Fibroblast of skin of scalp (primary cell): ENCODE results near the gene TGFBR3.
"Not testable (repeated sequence)": the region's sequence is repeated elsewhere in the genome, so short reads cannot be mapped to it uniquely, and the experiment has no call there.

Experiments
- DNase-seq: peaks from one replicate; pipeline ENCODE4 v3.0.0-alpha.2; 2013

Gene TGFBR3

DNA sequence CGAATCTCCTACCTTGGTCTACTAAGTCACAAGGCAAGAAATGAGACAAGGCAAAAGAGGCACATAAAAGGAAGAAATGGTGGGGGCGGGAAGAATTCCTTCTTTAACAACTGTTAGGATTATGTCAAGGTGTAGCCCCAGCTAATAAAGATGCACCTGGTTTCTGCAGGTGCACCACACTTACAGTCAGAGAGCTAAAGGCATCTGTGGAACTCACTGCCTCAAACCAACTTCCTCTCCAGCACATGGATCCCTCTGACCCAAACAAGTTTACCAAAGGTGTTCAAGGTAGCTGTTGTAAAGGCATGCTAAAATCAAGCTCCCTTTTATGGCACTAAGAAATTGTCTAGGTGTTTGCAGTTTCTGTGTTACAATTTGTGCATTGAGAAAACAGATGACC, 38.1 kb downstream of the TGFBR3 start:
- DNase-seq, result no peak

GRCh38 chr1:91846639-91847013, 39.3 kb downstream of the TGFBR3 start:
- peak; percentile 30 for DNase-seq

DNA sequence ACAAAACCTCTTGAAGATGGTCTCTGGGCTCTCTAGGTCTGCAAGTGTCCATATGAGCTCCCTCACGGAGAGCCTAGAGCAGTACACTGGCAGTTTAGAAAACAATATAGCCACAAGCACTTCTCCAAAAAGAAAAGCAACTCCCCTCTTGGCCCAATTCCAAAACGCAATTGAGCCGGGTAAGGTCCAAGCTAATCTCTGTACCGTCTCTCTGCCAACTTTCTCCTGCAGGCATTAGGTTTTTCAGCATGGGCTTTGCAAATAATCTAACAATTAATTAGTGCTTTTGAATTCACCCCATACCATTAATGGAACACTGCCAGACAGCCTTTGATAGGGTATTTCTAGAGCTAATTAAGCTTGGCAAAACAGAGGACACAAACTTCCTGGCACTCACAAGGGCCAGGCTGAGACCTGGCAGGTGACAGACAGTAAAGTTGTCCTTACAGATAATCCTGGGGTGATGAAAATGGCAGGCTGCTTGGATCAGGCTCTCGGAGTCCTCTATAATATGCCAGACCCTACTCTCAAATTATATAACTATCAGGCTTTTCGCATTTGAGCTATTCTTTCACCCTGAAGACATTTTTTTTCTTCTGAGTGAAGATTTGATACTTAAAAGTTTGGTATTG, 39.8 kb downstream of the TGFBR3 start:
- peak; percentile 48 for DNase-seq

GRCh38 chr1:91844862-91845528, 41.0 kb downstream of the TGFBR3 start:
- peak; percentile 94 for DNase-seq

DNA sequence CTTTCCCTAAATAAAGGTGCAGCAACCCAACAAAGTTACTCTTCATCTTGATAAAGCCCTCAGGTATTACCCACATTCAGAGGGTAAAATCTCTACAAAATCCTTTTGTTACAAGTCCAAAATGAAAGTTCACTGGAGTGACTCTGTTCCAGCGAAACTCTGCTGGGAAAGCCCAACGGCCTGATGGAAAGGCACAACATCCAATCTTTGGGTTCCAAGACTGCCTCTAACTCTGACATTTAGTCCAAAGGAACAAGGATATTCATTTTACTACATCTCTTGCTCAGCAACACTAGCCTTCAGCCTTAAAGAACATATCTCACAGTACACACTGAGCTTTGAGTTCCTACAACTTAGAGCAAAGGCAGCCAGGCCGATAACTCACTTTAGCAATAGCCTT, 42.1 kb downstream of the TGFBR3 start:
- no peak for DNase-seq

DNA sequence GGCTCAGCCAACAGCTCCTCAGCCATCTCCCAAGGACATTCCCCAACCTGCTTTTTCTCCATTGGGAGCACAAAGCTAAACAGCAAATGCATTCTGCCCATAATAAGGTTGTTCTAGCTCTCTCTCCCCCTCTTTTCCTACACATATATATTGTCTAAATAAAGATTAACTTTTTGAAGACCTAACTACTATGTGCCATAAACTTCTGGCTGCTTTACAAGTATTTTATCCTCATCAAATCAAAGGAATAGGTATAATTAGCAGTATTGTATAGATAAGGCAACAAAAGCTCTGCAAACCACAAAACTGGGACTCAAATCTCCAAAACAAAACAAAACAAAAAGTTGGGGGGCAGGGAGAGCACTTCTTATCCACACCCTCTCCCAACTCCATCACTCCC, 43.4 kb downstream of the TGFBR3 start:
- no peak for DNase-seq

DNA sequence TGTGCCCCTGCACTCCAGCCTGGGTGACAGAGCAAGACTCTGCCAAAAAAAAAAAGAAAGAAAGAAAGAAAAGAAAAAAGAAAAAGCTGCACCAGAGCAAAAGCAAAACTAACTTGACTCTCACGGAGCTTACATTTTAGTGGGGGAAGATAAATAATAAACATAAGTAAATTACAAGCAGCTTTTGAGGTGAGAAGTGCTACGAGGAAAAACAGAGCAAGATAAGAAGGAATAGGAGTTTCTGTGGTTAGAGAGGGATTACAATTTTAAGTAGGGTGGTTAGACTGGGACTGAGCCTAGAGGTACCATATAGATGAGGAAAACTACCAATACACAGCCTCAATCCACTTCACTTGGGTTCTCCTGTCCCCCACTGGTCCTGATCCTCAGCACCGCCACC, 43.9 kb downstream of the TGFBR3 start:
- DNase-seq, result no peak

DNA sequence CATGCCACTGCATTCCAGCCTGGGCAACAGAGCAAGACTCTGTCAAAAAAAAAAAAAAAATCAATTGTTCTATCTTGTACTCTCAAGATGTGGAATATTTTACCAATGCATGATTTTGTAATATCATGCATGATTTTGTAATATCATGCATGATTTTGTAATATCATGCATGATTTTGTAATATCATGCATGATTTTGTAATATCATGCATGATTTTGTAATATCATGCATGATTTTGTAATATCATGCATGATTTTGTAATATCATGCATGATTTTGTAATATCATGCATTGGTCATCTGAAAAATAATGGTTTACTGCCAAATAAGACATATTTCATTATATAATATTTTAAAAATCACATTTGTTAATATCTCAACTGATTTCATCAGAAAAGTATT, 45.7 kb downstream of the TGFBR3 start:
- DNase-seq, result not testable (repeated sequence)

DNA sequence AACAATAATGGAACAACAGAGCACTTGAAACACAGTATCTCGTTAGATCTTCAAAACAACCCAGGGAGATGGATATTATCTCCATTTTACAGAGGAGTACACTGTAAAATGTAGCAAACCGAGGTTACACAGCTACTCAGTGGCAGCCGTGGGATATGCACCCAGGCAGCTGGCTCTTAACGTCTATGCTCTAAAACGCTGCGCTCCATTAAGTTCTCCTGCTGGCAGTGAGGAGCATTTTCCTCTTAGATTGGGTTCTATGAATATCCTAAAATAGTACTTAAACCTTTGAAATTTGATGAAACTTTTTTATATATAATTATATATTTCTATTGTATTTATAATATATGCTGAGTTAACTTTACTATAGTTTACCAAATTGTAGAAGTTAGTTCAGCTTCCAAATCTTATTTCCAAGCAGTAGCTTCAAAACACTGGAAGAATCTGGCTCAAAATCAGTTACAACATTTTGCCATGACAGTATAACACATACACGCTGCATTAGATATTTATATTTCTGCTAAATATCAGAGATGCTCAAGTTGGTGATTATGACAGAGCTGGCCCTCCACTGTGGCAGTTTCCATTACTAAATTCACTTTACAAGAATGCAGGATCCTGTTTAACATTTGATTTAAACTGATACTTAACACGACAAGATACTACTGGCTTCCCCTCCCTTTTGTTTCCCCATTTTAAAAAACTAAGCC, 49.5 kb downstream of the TGFBR3 start:
- DNase-seq, result no peak

DNA sequence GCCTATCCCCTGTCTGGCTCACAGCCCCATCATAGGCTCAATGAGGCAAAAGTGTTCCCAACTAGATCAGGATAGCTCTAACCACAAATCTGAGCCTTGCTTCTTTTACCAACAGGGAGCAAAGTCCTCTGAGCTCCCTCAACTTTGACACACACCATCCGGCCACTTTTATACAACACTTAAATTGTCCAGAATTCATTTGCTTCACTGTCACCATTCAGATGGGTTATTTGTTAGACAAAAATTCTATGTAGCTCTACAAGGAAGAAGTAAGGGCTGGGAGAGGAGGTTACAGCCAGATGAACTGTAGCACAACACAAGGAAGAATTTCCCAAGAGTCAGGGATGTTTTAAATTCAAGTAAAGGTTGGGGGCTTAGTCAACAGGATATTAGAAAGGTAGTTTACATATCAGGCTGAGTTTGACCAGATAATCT, 50.8 kb downstream of the TGFBR3 start:
- no peak for DNase-seq

GRCh38 chr1:91834549-91834948, 51.4 kb downstream of the TGFBR3 start:
- DNase-seq, result not testable (repeated sequence)

GRCh38 chr1:91833946-91834345, 52.0 kb downstream of the TGFBR3 start:
- peak; percentile 51 for DNase-seq

DNA sequence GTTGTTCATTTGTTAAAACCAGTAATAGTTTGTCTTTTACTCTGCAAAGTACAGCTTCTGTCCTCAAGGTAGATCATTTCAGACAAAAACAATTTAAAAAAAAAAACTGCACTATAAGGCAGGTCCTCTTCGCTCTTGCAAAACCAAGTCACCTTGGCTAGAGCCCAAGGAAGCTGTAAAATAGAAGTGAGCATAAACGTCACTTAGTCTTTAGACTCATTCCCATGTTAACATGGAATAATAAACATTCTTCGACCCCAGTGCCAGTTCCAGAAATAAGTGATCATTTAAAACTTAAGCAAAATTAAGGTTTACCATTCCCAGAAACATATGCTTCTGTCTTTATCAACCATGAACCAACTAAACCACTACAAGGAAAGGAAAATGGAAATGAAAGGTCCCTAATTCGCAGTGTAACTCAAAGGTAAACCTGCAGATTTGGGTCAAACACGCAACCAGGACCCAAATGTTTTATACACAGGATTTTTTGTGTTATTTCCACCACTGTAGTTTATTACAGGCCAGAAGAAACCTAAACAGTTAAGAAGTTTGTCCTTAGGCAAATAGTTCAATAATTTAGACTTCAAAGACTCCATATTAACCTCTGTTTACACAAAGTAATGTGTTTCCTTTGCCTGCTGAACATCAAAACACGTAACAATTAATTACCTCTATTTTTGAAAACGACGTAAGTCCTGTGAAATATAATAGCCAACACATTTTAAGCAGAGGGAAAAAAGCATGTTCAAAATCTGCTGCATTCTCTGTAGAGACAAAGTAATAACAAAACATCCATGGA, 54.6 kb downstream of the TGFBR3 start:
- no peak for DNase-seq

DNA sequence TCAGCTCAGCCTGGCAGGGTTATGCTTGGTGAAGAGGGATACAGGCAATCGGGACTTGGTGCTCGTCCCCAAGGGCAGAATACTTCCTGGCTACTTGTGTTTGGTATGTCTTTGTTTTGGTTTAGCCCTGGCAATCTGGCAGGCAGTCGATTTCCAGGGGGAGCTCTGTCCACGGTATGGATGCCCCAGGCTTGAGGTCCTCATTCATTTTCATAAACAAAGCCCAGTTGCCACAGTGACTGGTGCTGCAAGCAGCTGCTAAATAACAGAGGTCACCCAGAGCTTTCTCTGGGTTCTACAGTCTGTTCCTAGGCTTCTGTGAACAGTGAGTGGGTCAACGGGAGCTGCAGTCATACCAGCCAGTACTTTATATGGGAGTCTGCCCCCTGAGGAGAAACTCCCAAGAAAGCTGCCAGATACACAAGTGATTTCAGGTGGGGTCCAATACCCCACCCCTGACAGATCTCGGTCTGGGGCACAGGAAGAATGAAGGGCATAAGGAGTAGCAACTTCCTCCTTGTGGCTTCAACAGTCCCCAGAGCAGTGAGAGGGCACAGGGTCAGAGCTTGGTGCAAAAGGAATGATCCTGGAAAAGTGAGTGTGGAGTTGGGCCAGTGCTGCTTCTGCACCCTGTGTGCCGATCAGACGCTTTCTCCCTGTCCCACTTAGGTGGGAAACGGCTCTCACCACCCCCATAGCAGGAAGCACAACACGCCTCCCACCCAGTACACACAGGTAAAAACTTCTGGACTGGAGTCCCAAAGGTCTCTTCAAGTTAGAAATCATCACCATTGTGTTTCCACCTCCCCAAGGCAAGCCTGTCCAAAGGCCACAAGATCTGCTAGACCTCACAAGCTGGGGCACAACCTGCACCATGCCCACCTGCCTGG, 55.5 kb downstream of the TGFBR3 start:
- DNase-seq, result peak; percentile 77

DNA sequence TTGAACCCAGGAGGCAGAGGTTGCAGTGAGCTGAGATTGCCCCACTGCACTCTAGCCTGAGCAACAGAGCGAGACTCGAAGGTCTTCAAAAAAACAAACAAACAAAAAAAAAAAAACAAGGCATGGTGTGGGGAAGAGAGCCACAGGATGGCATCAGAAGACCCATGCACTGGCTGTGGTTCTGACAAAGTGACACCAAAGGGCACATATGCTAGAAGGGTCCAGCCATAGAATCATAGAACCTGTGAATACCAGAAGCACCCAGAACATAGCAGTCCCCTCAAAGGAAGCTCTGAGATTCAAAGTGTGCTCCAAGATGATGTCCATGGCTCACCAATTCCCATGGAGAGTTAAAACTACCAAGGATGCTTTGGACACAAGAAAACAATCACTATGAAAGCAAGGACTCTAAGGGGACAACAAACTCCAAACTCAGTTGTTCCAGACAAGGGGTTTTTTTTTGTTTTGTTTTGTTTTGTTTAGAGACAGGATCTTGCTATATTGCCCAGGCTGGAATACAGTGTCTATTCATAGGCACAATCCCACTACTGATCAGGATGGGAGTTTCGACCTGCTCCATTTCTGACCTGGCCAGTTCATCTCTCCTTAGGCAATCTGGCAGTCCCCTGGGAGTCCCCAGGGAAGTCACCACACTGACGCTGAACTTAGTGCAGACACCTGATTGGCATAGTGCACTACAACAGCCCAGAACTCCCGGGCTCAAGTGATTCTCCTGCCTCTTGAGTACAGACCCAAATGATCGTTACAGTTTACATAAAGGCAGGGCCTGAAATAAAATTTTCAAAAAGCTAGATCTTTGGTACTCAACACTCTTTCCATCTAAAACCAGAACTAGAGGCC, 56.4 kb downstream of the TGFBR3 start:
- DNase-seq, result no peak

DNA sequence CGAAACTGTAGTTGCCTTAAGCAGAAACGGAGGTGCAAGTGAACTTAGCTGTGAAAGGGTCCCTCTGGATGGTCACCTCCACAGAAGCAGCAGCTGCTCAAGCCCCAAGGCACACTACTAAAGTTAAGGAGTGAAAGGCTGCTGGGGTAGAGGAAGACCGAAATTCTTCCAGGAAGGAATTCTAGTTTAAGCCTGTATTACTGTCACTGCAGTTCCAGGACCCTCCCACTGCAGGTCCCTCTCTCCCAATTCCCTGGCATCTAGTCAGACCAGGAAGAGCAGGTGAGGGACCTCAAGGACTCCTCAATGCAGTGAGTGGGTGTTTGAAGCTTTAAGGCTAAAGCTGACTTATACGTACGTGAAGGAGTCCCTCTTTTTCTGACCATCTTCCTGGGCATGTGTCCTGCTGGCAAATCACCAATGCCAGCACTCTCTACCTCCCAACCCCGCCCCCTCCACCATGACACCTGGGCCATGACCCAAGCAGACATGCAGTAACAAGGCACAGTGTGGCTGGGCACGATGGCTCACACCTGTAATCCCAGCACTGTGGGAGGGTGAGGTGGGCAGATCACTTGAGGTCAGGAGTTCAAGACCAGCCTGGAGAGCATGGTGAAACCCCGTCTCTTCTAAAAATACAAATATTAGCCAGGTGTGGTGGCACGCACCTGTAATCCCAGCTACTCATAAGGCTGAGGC, 57.2 kb downstream of the TGFBR3 start:
- DNase-seq, result no peak

DNA sequence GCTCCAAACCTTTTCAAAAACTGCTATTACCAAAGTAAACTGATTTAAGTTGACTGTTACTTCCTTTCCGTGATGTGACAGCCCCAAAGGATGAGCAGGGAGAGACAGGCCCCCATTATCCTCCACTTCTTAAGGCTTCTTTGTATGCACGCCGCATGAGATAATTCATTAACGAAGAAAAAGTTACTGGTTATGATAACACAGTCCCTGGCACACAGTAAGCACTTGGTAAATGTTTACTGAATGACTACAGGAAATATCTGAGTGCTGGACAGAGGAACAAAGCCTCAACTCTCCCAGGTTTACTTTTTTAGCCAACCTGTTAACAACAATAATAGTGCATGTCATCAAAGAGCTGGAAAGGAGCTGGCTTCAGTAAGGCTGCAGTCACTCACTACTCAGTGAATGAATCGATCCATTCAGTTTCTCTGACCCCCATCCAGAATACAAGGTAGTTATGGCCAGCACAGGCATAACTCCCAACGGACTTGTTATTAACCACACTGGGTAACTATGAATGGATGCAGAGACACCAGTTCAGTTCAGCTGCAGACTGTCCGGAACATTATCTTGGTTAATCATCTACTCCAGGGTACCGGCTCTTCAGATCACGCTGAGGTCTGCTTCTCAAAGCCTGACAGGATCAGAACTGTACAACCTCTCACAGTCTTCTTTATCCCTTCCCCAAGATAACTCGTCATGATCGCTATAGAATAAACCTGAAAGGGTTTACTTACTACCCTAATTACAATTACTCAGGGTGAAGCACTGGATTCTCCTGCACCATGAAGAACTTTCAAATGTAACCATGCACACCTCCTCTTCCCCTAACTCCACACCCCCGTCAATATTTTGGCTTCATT, 58.3 kb downstream of the TGFBR3 start:
- no peak for DNase-seq

GRCh38 chr1:91827087-91827458, 58.9 kb downstream of the TGFBR3 start:
- no peak for DNase-seq

- DNase-seq, result no peak
These were observed 59.3 kb downstream of the TGFBR3 start for GRCh38 chr1:91826649-91827048.
